Measurements from ENCODE around the gene PLPPR1.

DNA sequence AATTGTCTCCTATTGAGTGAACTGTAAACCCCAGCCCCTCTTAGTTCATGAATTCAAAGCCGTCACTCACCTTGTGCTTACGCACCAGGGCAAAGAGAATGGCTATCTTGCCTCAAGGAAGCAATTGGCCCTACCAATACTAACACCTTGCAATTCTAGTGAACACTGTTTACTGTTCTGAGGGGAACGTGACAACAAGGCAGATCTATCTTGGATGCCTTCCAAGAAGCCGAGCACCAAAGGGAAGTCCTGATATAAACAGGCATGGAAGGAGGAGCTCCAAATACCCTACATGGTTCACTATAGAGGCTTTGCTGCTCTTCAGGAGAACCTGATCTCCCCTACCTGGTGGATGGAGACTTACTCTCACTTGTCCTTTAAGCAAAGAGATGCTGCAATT, 1.7 kb upstream of the PLPPR1 start:
- TF ChIP-seq POLR2A (IDR thresholded peaks at IDR 0.05) (no peak), EP300 (IDR thresholded peaks at IDR 0.05; ENCODE audit: low read depth) (no peak)
- TF ChIP-seq, protein P1, sequence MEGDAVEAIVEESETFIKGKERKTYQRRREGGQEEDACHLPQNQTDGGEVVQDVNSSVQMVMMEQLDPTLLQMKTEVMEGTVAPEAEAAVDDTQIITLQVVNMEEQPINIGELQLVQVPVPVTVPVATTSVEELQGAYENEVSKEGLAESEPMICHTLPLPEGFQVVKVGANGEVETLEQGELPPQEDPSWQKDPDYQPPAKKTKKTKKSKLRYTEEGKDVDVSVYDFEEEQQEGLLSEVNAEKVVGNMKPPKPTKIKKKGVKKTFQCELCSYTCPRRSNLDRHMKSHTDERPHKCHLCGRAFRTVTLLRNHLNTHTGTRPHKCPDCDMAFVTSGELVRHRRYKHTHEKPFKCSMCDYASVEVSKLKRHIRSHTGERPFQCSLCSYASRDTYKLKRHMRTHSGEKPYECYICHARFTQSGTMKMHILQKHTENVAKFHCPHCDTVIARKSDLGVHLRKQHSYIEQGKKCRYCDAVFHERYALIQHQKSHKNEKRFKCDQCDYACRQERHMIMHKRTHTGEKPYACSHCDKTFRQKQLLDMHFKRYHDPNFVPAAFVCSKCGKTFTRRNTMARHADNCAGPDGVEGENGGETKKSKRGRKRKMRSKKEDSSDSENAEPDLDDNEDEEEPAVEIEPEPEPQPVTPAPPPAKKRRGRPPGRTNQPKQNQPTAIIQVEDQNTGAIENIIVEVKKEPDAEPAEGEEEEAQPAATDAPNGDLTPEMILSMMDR (IDR thresholded peaks at IDR 0.05), result no peak

Measured in transverse colon (tissue), 3 donors.